Skeletal muscle satellite cell (primary cell): Measurements from ENCODE around the gene DOCK6. TPM values are rescaled to one million over a fixed set of nuclear protein-coding genes. Genes with fewer than 3 reads are reported as not detected.
A peak's percentile ranks its signal among the peaks of the same experiment; 100 is the strongest.

Experiments used
- H3K27me3 ChIP-seq: 2 replicates; pipeline ENCODE4 v1.7.0; 2013; ENCODE audit warnings: low read length; ENCODE audit not compliant: control insufficient read depth, insufficient read depth
- H3K36me3 ChIP-seq: 2 replicates; pipeline ENCODE4 v1.7.0; 2013; ENCODE audit warnings: mild to moderate bottlenecking, control low read depth, low read length; ENCODE audit not compliant: insufficient read depth
- H3K4me1 ChIP-seq: 2 replicates; pipeline ENCODE4 v1.7.0; 2013; ENCODE audit warnings: low read length; ENCODE audit not compliant: control insufficient read depth, insufficient read depth
- H3K4me2 ChIP-seq: 2 replicates; pipeline ENCODE4 v1.7.0; 2013; ENCODE audit warnings: mild to moderate bottlenecking, low read length
- H3K4me3 ChIP-seq: 2 replicates; pipeline ENCODE4 v1.7.0; 2013; ENCODE audit warnings: low read length
- H3K9ac ChIP-seq: 2 replicates; pipeline ENCODE4 v1.7.0; 2013; ENCODE audit warnings: mild to moderate bottlenecking, low read depth, low read length, moderate library complexity
- H3K9me3 ChIP-seq: replicated peaks from 2 replicates; pipeline ENCODE4 v1.7.0; 2013; ENCODE audit warnings: mild to moderate bottlenecking, control low read depth, low read length
- total RNA-seq: library from RNA; depleted of rRNA; stranded (reverse); fragments of >200 nt; gene quantifications from 2 replicates; pipeline ENCODE4 v1.2.3, GENCODE V29; 2012; rRNA removed

The DOCK6 gene
- 13.4 and 13.5 TPM in 2 replicates for total RNA-seq

- Histone ChIP-seq H3K27me3 (no peaks in the 10 kb centered on the region), H3K4me1 (peaks cover 21% of the 10 kb centered on the region), H3K36me3 (no peaks in the 10 kb centered on the region), H3K4me3 (peak within 1 kb of the TSS; percentile 86), H3K9me3 (no peaks in the 10 kb centered on the region), H3K4me2 (peak within 1 kb of the TSS; percentile 98), H3K9ac (peak within 1 kb of the TSS; percentile 85)
Observed at GRCh38 chr19:11261971-11262839, at the start of gene DOCK6. Gene DOCK6 (minus strand): TSS chr19:11262524. CDS start chr19:11262440, 84 bp downstream.

GRCh38 chr19:11306337-11306736 lies 44.0 kb upstream of the DOCK6 start:
- Histone ChIP-seq H3K4me1 (no peaks in the 10 kb centered on the region), H3K36me3 (no peaks in the 10 kb centered on the region), H3K9me3 (no peaks in the 10 kb centered on the region), H3K4me3 (no peak overlapping the region), H3K27me3 (peaks cover 8% of the 10 kb centered on the region), H3K9ac (no peak overlapping the region), H3K4me2 (no peak overlapping the region)

- Histone ChIP-seq H3K9ac (no peak overlapping the region), H3K27me3 (peaks cover 19% of the 10 kb centered on the region), H3K4me3 (no peak overlapping the region), H3K36me3 (no peaks in the 10 kb centered on the region), H3K9me3 (no peaks in the 10 kb centered on the region), H3K4me1 (no peaks in the 10 kb centered on the region), H3K4me2 (no peak overlapping the region)
Observed at GRCh38 chr19:11304936-11305335, 42.6 kb upstream of the DOCK6 start.

- Histone ChIP-seq H3K9me3 (no peaks in the 10 kb centered on the region), H3K4me1 (no peaks in the 10 kb centered on the region), H3K36me3 (no peaks in the 10 kb centered on the region), H3K4me3 (no peak overlapping the region), H3K27me3 (peaks cover 11% of the 10 kb centered on the region), H3K9ac (no peak overlapping the region), H3K4me2 (no peak overlapping the region)
Observed at GRCh38 chr19:11300811-11301120, 38.4 kb upstream of the DOCK6 start.

- no peak overlapping the region for H3K4me2 ChIP-seq
- H3K4me3 ChIP-seq: no peak overlapping the region
- no peaks in the 10 kb centered on the region for H3K4me1 ChIP-seq
- H3K9ac ChIP-seq: no peak overlapping the region
- peaks cover 11% of the 10 kb centered on the region for H3K27me3 ChIP-seq
- H3K9me3 ChIP-seq: no peaks in the 10 kb centered on the region
- H3K36me3 ChIP-seq: no peaks in the 10 kb centered on the region
Observed at GRCh38 chr19:11299946-11300810, 37.9 kb upstream of the DOCK6 start.

GRCh38 chr19:11296264-11296663 lies 33.9 kb upstream of the DOCK6 start:
- H3K9me3 ChIP-seq: no peaks in the 10 kb centered on the region
- H3K4me1 ChIP-seq: peaks cover 7% of the 10 kb centered on the region
- H3K36me3 ChIP-seq: no peaks in the 10 kb centered on the region
- no peak overlapping the region for H3K9ac ChIP-seq
- H3K27me3 ChIP-seq: peaks cover 11% of the 10 kb centered on the region
- H3K4me2 ChIP-seq: no peak overlapping the region
- no peak overlapping the region for H3K4me3 ChIP-seq

- H3K9ac ChIP-seq: no peak within 1 kb of the TSS
- no peaks in the 10 kb centered on the region for H3K9me3 ChIP-seq
- H3K36me3 ChIP-seq: no peaks in the 10 kb centered on the region
- peaks cover 7% of the 10 kb centered on the region for H3K4me1 ChIP-seq
- H3K4me3 ChIP-seq: no peak within 1 kb of the TSS
- peaks cover 8% of the 10 kb centered on the region for H3K27me3 ChIP-seq
- H3K4me2 ChIP-seq: no peak within 1 kb of the TSS
Observed at GRCh38 chr19:11295665-11296245, 33.4 kb upstream of the DOCK6 start, which contains the start of gene TSPAN16. Gene TSPAN16 (plus strand): TSS chr19:11296160. CDS start chr19:11296298, 138 bp downstream.

GRCh38 chr19:11295180-11295579 lies 32.9 kb upstream of the DOCK6 start:
- no peaks in the 10 kb centered on the region for H3K36me3 ChIP-seq
- H3K4me2 ChIP-seq: no peak overlapping the region
- H3K4me1 ChIP-seq: peaks cover 7% of the 10 kb centered on the region
- no peak overlapping the region for H3K9ac ChIP-seq
- peaks cover 3% of the 10 kb centered on the region for H3K27me3 ChIP-seq
- no peak overlapping the region for H3K4me3 ChIP-seq
- H3K9me3 ChIP-seq: no peaks in the 10 kb centered on the region

- Histone ChIP-seq H3K4me1 (peaks cover 7% of the 10 kb centered on the region), H3K36me3 (no peaks in the 10 kb centered on the region), H3K9me3 (no peaks in the 10 kb centered on the region), H3K27me3 (no peaks in the 10 kb centered on the region), H3K4me3 (peak overlapping the region; percentile 55), H3K9ac (peak overlapping the region; percentile 38), H3K4me2 (peak overlapping the region; percentile 74)
Observed at GRCh38 chr19:11293433-11294389, 31.4 kb upstream of the DOCK6 start.

GRCh38 chr19:11291991-11292390 lies 29.7 kb upstream of the DOCK6 start:
- Histone ChIP-seq H3K4me3 (no peak overlapping the region), H3K9me3 (no peaks in the 10 kb centered on the region), H3K4me2 (no peak overlapping the region), H3K27me3 (no peaks in the 10 kb centered on the region), H3K9ac (no peak overlapping the region), H3K4me1 (peaks cover 10% of the 10 kb centered on the region), H3K36me3 (no peaks in the 10 kb centered on the region)
